ENCODE measurements around the gene IGFBP3. TPM values are rescaled to one million over a fixed set of nuclear protein-coding genes. Genes with fewer than 3 reads are reported as not detected.

IGFBP3 gene
- total and polyA plus RNA-seq, 2 of the 13 experiments (the other 11 are each of a cell fraction or from before 2014, with no cell fraction given): 57.5 TPM; not detected in 1

DNA sequence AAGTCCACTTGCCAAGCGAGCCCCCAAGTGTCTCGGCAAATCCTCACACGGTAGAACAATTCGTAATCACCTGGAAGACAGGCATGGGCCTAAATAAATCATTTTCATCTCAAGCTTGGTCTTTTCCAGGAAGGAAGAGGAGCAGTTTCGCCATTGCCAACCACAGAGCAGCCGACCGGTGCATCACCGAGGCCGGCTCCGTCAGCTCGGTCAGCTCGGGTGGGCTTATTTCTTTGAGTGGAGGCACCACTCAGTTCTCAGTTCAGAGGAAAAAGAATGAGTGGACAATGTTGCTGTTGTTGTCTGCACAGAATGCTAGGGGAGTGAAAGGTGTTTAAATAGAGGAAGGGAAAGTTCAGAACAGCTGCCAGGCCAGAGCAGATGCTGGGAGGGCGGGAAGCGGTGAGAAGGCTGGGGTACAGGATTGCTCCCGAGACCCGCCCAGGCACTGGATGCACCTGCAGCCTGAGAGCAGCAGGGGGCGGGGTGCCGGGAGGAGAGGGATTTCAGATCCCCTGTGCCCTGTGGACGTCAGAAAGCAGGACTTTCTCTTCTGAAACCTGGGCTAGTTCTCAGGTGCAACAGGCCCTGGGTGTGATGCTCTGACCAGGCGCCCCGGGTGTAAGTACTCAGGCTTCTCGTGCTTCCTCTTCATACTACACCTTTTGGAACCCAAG, 17.7 kb upstream of the IGFBP3 start:
- FAIRE-seq (no peak), DNase-seq (ENCODE audit: low spot score) (peak; percentile 44), ATAC-seq (peak; percentile 99)
- in situ Hi-C loops (cut with HindIII; ENCODE audit: extremely low pct_ligation_motif_present, low pct_unique_long_range_greater_than_20kb): loop anchor here (25.0 kb wide), 1 partner anchor 174 kb away; no protein-coding TSS in a partner anchor
- Histone ChIP-seq H3K4me2 (ENCODE audit: low read depth, low read length) (peak overlapping the region; percentile 43), H3K9me3 (ENCODE audit: low read length) (no peaks in the 10 kb centered on the region), H3K36me3 (replicated peaks in 1 of 2; ENCODE audit: control insufficient read depth in 1 of 2, insufficient read depth in 2 of 2, low read length in 2 of 2) (no peaks in the 10 kb centered on the region), H3K9ac (ENCODE audit: insufficient read depth, low read depth, low read length) (no peak overlapping the region; the same call in 1 of the 2 replicates), H4K20me1 (ENCODE audit: insufficient read depth, low read length) (no peaks in the 10 kb centered on the region), H3K4me3 (replicated peaks in 1 of 3; ENCODE audit: insufficient read depth in 1 of 3, low read depth in 2 of 3, low read length in 3 of 3) (peak overlapping the region in 1 of 3 experiments; percentile 26; a peak in 1 of 6 replicates), H3K4me1 (ENCODE audit: insufficient read depth, low read length) (peaks cover 21% of the 10 kb centered on the region; the same call in 1 of the 2 replicates), H3K27ac (ENCODE audit: extremely low read length, insufficient read depth, low read length) (no peak overlapping the region), H3K79me2 (ENCODE audit: insufficient read depth, low read length) (no peaks in the 10 kb centered on the region), H3K27me3 (ENCODE audit: control insufficient read depth in 1 of 2, insufficient read depth in 2 of 2, low read length in 2 of 2) (peaks cover 1 to 3% of the 10 kb centered on the region in 2 experiments; a peak in 2 of 5 replicates), H2AFZ (ENCODE audit: low read length) (no peak overlapping the region)
- POLR2A ChIA-PET: interaction anchor here (1.0 kb wide), 1 partner anchor 34 kb away, joined by 5 read pairs; no protein-coding TSS in a partner anchor
- no TSS peak for BruUV-seq (replicated peaks)
- CTCF ChIA-PET (ENCODE audit: low intra/inter-chr PET ratio, low total read pairs): interaction anchor here (0.8 to 1.5 kb wide), 2 partner anchors 15 to 413 kb away, joined by 3 to 9 read pairs; no protein-coding TSS in a partner anchor
- 46% methylated on average over 20 of the region's 22 CpGs for WGBS (ENCODE audit: low lambda C conversion rate)
- intact Hi-C loops (cut with micrococcal nuclease; ENCODE audit: unreplicated experiment): loop anchor here (1.0 to 2.0 kb wide), 3 partner anchors 114 to 414 kb away; no protein-coding TSS in a partner anchor
- peak; percentile 11; the same call in 1 of the 2 replicates for TF ChIP-seq ZFP91 (CRISPR knock-in tag; IDR thresholded peaks at IDR 0.05; ENCODE audit: borderline replicate concordance)
- 0 out of 2 replicates have a peak, but pooled peaks have one; percentile 30 for TF ChIP-seq SALL1 (CRISPR knock-in tag; IDR thresholded peaks at IDR 0.05)
- TF ChIP-seq, protein P1, sequence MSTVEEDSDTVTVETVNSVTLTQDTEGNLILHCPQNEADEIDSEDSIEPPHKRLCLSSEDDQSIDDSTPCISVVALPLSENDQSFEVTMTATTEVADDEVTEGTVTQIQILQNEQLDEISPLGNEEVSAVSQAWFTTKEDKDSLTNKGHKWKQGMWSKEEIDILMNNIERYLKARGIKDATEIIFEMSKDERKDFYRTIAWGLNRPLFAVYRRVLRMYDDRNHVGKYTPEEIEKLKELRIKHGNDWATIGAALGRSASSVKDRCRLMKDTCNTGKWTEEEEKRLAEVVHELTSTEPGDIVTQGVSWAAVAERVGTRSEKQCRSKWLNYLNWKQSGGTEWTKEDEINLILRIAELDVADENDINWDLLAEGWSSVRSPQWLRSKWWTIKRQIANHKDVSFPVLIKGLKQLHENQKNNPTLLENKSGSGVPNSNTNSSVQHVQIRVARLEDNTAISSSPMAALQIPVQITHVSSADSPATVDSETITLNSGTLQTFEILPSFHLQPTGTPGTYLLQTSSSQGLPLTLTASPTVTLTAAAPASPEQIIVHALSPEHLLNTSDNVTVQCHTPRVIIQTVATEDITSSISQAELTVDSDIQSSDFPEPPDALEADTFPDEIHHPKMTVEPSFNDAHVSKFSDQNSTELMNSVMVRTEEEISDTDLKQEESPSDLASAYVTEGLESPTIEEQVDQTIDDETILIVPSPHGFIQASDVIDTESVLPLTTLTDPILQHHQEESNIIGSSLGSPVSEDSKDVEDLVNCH (CRISPR knock-in tag; IDR thresholded peaks at IDR 0.05): no peak
- TF ChIP-seq EEA1 (CRISPR knock-in tag; IDR thresholded peaks at IDR 0.05; ENCODE audit: borderline replicate concordance): 0 out of 2 replicates have a peak, but pooled peaks have one; percentile 38
- TF ChIP-seq, protein P2, sequence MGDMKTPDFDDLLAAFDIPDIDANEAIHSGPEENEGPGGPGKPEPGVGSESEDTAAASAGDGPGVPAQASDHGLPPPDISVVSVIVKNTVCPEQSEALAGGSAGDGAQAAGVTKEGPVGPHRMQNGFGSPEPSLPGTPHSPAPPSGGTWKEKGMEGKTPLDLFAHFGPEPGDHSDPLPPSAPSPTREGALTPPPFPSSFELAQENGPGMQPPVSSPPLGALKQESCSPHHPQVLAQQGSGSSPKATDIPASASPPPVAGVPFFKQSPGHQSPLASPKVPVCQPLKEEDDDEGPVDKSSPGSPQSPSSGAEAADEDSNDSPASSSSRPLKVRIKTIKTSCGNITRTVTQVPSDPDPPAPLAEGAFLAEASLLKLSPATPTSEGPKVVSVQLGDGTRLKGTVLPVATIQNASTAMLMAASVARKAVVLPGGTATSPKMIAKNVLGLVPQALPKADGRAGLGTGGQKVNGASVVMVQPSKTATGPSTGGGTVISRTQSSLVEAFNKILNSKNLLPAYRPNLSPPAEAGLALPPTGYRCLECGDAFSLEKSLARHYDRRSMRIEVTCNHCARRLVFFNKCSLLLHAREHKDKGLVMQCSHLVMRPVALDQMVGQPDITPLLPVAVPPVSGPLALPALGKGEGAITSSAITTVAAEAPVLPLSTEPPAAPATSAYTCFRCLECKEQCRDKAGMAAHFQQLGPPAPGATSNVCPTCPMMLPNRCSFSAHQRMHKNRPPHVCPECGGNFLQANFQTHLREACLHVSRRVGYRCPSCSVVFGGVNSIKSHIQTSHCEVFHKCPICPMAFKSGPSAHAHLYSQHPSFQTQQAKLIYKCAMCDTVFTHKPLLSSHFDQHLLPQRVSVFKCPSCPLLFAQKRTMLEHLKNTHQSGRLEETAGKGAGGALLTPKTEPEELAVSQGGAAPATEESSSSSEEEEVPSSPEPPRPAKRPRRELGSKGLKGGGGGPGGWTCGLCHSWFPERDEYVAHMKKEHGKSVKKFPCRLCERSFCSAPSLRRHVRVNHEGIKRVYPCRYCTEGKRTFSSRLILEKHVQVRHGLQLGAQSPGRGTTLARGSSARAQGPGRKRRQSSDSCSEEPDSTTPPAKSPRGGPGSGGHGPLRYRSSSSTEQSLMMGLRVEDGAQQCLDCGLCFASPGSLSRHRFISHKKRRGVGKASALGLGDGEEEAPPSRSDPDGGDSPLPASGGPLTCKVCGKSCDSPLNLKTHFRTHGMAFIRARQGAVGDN (CRISPR knock-in tag; IDR thresholded peaks at IDR 0.05): peak; percentile 34; the same call in 1 of the 2 replicates
- TF ChIP-seq SSRP1 (CRISPR knock-in tag; IDR thresholded peaks at IDR 0.05): no peak
- TF ChIP-seq PAX8 (CRISPR knock-in tag; IDR thresholded peaks at IDR 0.05; ENCODE audit: borderline replicate concordance): no peak
- TF ChIP-seq SOX5 (CRISPR knock-in tag; IDR thresholded peaks at IDR 0.05; ENCODE audit: borderline replicate concordance): no peak
- TF ChIP-seq ZNF891 (CRISPR knock-in tag; IDR thresholded peaks at IDR 0.05): 0 out of 2 replicates have a peak, but pooled peaks have one; percentile 2
- no peak for TF ChIP-seq ZBTB3 (CRISPR knock-in tag; IDR thresholded peaks at IDR 0.05; ENCODE audit: borderline replicate concordance, low read depth)
- no peak for TF ChIP-seq FUBP1 (CRISPR knock-in tag; IDR thresholded peaks at IDR 0.05; ENCODE audit: borderline replicate concordance)
- peak; percentile 43 for TF ChIP-seq XRCC5 (optimal IDR thresholded peaks at IDR 0.05; ENCODE audit: low read length)

Measured in HepG2 (cell line).